ENCODE measurements around the gene PDCD7. TPM values are rescaled to one million over a fixed set of nuclear protein-coding genes. Genes with fewer than 3 reads are reported as not detected.
A peak's percentile ranks its signal among the peaks of the same experiment; 100 is the strongest.

Gene PDCD7
- total and polyA plus RNA-seq, 10 donors, result 9.8 to 27.3 (median 22.1) TPM

- Histone ChIP-seq H3K27me3 (replicated peaks in 1 of 7) (peaks cover 0 to 39% (median 17%) of the 10 kb centered on the region in 7 donors), H3K4me3 (no peak overlapping the region), H3K36me3 (no peaks in the 10 kb centered on the region), H3K27ac (peak overlapping the region in 2 of 8 donors; percentile 11 to 47), H3K4me1 (peaks cover 0 to 27% (median 4%) of the 10 kb centered on the region in 6 donors), H3K9me3 (no peaks in the 10 kb centered on the region)
- no peak for TF ChIP-seq POLR2AphosphoS5 (IDR thresholded peaks at IDR 0.05)
- TF ChIP-seq POLR2A (IDR thresholded peaks at IDR 0.05), result no peak
- TF ChIP-seq CTCF (IDR thresholded peaks at IDR 0.05 in 8 of 11, conservative IDR thresholded peaks at IDR 0.05 in 3 of 11), result no peak
- DNase-seq, result no peak
- intact Hi-C loops (cut with DNase I; ENCODE audit: low total_unique reads), result no loop called here
- WGBS, 5 donors, result 75 to 90% (median 80%) methylated on average over 3 of the region's 3 CpGs
Observed at GRCh38 chr15:65072617-65073016, 61.0 kb downstream of the PDCD7 start.

- Histone ChIP-seq H3K9me3 (no peaks in the 10 kb centered on the region), H3K27ac (peak overlapping the region in 4 of 8 donors; percentile 10 to 47 (median 30)), H3K4me3 (no peak overlapping the region), H3K4me1 (peaks cover 0 to 28% (median 4%) of the 10 kb centered on the region in 6 donors), H3K27me3 (replicated peaks in 1 of 7) (peaks cover 0 to 39% (median 14%) of the 10 kb centered on the region in 7 donors), H3K36me3 (no peaks in the 10 kb centered on the region)
- no peak for TF ChIP-seq POLR2A (IDR thresholded peaks at IDR 0.05)
- TF ChIP-seq CTCF (IDR thresholded peaks at IDR 0.05 in 8 of 11, conservative IDR thresholded peaks at IDR 0.05 in 3 of 11), result no peak
- no peak for TF ChIP-seq POLR2AphosphoS5 (IDR thresholded peaks at IDR 0.05)
- intact Hi-C loops (cut with DNase I; ENCODE audit: low total_unique reads), result no loop called here
- WGBS, 5 donors, result 50 to 79% (median 63%) methylated on average over 1 of the region's 1 CpG
- DNase-seq, result no peak
Observed at GRCh38 chr15:65072027-65072426, 61.6 kb downstream of the PDCD7 start.

- H3K4me3 ChIP-seq, result no peak overlapping the region
- TF ChIP-seq POLR2A (IDR thresholded peaks at IDR 0.05) (no peak), POLR2AphosphoS5 (IDR thresholded peaks at IDR 0.05) (no peak), CTCF (IDR thresholded peaks at IDR 0.05 in 8 of 11, conservative IDR thresholded peaks at IDR 0.05 in 3 of 11) (no peak)
- peak overlapping the region in 4 of 8 donors; percentile 10 to 47 (median 30) for H3K27ac ChIP-seq
- peaks cover 0 to 39% (median 19%) of the 10 kb centered on the region in 7 donors for H3K27me3 ChIP-seq (replicated peaks in 1 of 7)
- H3K9me3 ChIP-seq, result no peaks in the 10 kb centered on the region
- H3K36me3 ChIP-seq, result no peaks in the 10 kb centered on the region
- H3K4me1 ChIP-seq, result peaks cover 0 to 28% (median 4%) of the 10 kb centered on the region in 6 donors
- 66 to 75% (median 73%) methylated on average over 4 to 5 of the region's 5 CpGs for WGBS, 5 donors
- no peak for DNase-seq
- intact Hi-C loops (cut with DNase I; ENCODE audit: low total_unique reads), result no loop called here
Observed at GRCh38 chr15:65071381-65071811, 62.2 kb downstream of the PDCD7 start.

- no peak for DNase-seq
- intact Hi-C loops (cut with DNase I; ENCODE audit: low total_unique reads), result no loop called here
- TF ChIP-seq POLR2AphosphoS5 (IDR thresholded peaks at IDR 0.05) (no peak), POLR2A (IDR thresholded peaks at IDR 0.05) (no peak), CTCF (IDR thresholded peaks at IDR 0.05 in 8 of 11, conservative IDR thresholded peaks at IDR 0.05 in 3 of 11) (no peak)
Observed at GRCh38 chr15:65069779-65070546, 63.6 kb downstream of the PDCD7 start.

More at GRCh38 chr15:65069779-65070546, 63.6 kb downstream of the PDCD7 start:
- Histone ChIP-seq H3K4me1 (peaks cover 0 to 28% (median 4%) of the 10 kb centered on the region in 6 donors), H3K9me3 (no peaks in the 10 kb centered on the region), H3K4me3 (no peak overlapping the region), H3K27ac (peak overlapping the region in 1 of 8 donors; percentile 3), H3K36me3 (no peaks in the 10 kb centered on the region), H3K27me3 (replicated peaks in 1 of 7) (peaks cover 0 to 49% (median 23%) of the 10 kb centered on the region in 7 donors)
- WGBS, 5 donors, result 73 to 89% (median 78%) methylated on average over 5 of the region's 5 CpGs
